Inflammatory macrophage treated with lipopolysaccharide for 4 hours (primary cell): ENCODE measurements around the gene NCOA1.
"Not testable (repeated sequence)": the region's sequence is repeated elsewhere in the genome, so short reads cannot be mapped to it uniquely, and the experiment has no call there.

Experiments used
- DNase-seq: peaks from one replicate; pipeline ENCODE4 v3.0.0-alpha.2; 2020

NCOA1 gene

DNA sequence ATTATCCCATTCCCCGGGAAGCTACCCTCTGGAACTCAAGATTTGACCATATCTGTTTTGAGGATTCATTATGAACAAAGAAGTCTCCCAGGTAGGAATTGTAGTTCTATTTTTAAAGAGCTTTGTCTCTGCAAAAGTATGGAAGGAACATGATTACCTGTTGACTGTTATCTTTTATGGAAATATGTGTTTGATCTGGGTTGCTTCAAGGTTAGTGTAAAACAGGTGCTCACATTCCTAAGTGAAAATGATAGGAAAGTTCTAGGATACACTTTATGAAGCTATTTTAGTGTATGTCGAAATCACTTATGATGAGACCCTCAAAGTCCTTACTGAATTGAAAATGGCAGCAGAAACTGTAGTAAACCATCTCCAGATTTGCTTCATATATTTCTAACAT, 153.0 kb downstream of the NCOA1 start:
- no peak for DNase-seq

DNA sequence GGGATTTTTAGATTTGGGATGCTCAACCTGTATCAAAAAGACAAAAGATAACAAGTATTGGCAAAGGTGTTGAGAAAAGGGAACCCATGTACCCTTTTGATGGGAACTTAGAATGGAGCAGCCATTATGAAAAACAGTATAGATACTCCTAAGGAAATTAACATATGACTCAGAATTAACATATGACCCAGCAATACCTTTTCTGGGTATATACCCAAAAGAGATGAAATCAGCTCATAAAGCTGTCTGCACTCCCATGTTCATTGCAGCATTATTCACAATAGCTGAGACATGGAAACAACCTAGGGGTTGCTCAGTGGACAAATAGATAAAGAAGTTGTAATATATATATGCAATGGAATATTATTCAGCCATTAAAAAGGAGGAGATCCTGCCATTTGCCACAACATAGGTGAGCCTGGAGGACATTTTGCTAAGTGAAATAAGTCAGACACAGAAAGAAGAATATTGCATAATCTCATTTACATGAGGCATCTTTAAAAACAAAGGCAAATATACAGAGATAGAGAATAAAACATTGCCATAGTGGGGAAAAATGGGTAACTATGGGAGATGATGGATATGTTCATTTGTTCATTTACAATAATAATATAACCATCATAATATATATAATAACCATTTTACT, 160.1 kb downstream of the NCOA1 start:
- DNase-seq, result no peak

DNA sequence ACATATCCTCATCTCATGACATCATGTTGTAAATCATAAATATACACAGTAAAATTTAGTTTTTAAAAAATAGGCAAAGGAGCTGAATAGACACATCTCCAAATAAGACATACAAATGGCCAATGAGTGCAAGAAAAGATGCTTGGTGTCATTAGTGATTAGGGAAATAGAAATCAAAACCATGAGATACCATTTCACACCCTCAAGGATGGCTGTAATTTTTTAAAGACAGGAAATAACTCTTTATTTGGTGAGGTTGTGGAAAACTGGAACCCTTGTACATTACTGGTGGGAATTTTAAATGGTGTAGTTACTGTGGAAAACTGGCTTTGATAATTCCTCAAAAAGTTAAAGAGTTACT, 160.6 kb downstream of the NCOA1 start:
- no peak for DNase-seq

DNA sequence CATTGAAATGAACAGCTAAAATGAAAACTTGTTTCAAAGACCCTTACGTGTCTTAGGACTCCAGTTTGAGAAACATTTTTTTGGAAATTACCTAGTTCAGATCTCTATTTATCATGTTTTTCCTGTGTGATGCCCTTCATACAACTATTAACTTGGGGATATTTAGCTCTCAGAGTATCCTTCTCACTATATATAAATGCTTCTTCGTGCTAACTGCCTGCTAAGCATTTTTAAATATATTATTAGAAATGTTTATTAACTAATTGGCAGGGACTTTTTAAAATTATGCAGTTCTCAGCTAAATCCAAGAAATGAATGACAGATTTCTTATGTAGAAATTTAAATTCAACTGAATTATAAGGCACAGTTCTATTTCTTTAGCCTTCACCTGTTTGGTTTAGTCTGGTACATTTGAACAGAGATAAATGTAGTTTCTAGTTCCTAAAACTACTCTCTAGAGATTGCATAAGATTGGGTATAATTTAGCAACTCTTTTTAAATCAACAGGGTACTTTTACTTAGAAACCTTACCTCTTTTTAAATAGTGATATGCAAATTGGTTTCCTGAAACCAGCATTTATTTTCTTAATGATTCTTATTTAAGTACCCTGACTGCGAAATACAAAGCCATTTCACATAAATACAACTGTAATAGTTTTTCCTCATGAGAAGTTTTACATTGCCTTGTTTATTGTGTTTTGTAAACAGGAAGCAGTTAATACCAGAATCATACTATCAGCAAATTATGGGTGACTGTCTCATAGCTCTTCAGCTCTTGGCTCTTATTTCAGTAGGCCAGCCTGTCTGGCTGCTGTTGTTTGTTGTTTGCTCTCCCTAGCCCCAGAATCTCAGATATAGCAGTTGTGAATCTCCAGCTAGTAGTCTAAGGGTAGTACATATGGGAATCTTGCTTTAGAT, 161.5 kb downstream of the NCOA1 start:
- DNase-seq, result peak; percentile 74

DNA sequence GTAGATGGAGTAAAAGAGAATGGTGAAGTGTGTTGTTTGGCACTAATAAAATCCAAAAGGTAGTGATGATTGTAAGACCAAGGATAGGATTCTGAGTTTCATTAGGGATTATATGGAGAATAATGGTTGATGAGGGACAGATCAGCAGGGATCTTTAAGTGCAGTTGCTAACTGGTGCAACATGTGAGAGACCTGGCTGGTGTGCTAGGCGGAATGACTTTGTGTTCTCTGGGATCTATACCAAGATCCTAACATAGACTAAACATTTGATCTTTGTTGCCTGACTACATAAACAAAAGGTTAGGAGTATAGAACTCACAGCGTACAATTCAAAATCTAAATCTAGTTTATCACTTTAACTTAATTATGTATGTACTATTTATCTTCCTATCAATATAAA, 166.8 kb downstream of the NCOA1 start:
- no peak for DNase-seq

DNA sequence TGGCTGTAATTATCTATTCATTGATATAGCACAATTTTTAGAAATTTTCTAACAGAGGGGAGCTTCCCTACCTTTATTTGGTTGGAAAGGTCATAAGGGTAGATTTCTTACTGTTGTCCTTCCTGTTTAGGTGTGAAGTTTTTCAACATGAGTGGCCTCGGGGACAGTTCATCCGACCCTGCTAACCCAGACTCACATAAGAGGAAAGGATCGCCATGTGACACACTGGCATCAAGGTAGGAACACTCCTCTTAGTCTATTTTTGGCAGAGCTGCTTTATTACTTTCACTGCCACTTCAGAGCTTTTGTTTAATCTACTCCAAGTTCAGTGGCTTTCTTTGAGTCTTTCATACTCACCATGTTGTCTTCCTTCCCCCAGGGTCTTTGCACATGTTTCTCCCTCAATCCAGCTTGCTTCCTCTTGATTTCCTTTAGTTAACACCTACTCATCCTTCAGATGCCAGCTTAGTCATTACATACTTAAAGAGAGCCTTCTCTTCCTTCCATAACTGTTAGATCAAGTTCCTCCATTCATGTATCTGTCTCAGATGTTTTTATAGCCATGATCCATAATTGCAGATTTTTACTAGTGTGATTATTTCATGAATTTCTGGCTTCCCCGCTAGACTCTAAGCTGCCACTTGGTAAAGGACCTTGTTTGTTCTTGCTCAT, 167.6 kb downstream of the NCOA1 start:
- DNase-seq, result peak; percentile 8

DNA sequence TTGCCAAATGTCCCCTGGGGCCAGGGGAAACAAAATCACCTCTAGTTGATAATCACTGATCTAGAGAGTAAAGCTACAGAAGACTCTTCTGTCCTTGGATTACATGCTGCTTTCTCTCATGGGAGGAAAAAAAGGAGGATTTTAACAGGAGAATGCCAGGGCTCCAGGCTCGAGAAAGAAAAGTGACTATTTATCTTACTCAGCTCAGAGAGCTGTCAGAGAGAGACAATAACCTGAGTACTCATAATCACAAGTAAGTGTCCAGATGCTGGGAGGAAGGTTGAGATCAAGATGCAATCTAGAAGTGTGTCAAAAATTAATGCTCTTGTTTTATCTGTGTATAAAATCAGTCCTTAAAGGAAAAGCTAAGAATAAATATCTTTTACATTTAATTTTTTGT, 168.8 kb downstream of the NCOA1 start:
- no peak for DNase-seq

DNA sequence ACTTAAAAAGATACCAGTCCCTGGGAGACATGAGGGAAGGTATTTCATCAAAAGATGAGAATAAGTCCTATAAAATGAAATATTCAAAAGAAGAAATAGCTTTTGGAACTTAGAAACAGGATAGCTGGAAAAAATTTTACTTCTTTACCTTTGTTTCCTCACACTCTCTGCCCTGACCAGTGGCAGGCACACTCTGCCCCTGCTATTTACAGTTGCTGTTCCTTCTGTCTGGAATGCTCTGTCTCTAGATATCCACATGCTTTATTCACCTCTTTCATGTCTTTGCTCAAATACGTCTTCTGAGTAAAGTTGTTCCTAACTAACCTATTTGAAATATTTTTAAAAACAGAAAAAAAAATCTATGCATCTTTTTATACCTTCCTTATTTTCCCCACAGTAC, 176.5 kb downstream of the NCOA1 start:
- DNase-seq, result no peak

DNA sequence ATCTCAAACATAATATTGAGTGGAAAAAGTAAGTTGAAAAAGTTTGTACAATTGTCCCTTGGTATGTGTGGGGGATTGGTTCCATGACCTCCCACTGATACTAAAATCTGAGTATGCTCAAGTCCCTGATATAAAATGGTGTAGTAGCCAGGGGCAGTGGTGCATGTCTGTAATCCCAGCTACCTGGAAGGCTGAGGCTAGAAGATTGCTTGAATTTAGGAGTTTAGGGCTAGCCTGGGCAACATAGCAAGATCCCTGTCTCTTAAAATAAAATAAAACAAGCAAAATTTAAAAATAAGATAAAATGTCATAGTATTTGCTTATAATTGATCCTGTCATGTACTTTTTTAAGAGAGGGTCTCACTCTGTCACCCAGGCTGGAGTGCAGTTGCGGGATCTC, 180.2 kb downstream of the NCOA1 start:
- DNase-seq, result no peak

DNA sequence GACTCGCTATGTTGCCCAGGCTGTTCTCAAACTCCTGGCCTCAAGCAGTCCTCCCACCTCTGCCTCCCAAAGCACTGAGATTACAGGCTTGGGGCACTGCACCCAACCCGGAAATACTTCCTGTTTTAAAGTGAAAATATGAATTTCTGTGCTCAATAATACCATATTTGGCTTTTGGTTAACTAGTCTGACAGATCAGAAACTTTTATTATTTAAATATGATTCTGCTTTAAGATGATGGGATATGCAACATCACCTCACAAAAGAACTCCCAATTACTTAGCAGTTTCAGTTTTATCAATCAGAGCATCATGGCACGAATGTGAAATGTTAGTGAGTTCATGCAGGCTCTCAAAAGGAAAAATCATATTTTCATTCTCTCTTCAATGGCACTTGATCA, 181.5 kb downstream of the NCOA1 start:
- no peak for DNase-seq

DNA sequence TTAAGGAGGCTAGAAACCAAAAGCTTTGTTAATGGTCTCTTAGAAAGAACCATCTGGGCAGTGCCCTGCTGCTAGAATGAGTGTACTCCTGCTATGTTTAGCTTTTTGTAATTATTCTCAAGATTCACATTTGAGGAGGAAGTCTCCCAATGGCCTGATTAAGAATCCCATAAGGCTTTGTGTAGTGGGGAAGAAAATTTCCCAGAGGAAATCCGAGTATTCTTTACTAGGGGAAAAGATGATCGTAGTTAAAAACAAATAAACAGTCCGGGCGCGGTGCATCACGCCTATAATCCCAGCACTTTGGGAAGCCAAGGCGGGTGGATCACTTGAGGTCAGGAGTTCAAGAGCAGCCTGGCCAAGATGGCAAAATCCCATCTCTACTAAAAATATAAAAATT, 184.3 kb downstream of the NCOA1 start:
- no peak for DNase-seq

DNA sequence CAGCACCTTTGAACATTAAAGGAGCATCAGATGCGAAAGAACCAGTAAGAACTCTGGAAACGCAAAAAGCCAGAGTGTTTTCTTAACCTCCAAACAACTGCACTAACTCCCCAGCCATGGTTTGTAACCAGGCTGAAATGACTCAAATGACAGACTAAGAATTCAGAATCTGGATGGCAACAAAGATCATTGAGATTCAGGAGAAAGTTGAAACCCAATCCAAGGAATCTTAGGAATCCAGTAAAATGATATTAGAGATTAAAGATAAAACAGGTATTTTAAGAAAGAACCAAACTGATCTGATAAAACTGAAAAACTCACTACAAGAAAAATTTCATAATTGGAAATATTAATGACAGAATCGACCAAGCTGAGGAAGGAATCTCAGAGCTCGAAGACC, 185.4 kb downstream of the NCOA1 start:
- no peak for DNase-seq

DNA sequence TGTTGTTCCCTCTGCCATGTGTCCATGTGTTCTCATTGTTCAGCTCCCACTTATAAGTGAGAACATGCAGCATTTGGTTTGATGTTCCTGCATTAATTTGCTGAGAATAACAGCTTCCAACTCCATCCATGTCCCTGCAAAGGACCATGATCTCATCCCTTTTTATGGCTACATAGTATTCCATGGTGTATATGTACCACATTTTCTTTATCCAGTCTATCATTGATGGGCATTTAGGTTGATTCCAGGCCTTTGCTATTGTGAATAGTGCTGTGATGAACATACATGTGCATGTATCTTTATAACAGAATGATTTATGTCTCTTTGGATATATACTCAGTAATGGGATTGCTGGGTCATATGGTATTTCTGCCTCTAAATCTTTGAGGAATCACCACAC, 187.0 kb downstream of the NCOA1 start:
- DNase-seq, result not testable (repeated sequence)

DNA sequence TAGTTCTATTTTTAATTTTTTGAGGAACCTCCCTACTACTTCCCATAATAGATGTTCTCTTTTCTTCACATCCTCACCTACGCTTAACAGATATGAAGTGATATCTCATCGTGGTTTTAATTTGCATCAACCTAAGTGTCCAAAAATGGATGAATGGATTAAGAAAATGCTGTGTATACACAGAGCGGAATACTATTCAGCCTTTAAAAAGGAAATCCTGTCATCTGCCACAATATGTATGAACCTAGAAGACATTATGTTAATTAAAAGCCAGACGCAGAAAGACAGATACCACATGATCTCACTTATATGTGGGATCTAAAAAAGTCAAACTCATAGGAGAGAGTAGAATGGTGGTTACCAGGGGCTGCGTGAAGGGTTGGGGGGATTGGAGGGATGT, 189.1 kb downstream of the NCOA1 start:
- peak; percentile 2 for DNase-seq

DNA sequence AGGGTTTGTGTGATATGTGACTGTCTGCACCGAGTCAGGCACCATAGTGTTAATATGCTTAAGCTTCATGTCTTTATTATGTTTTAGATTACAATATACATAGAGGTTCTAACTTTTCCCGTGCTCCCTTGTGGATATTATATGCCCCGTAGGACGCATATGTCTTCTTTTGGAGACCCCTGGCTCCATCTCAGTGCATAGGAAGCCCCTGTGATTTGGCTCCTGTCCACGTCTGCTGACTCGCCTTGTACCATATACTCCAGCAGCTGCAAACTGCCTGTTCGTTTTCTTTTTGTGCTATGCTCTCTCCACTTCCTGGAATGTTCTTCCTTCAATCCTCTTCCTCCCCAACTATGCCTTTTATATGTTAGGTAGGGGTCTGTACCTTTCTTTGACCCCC, 191.2 kb downstream of the NCOA1 start:
- DNase-seq, result no peak

DNA sequence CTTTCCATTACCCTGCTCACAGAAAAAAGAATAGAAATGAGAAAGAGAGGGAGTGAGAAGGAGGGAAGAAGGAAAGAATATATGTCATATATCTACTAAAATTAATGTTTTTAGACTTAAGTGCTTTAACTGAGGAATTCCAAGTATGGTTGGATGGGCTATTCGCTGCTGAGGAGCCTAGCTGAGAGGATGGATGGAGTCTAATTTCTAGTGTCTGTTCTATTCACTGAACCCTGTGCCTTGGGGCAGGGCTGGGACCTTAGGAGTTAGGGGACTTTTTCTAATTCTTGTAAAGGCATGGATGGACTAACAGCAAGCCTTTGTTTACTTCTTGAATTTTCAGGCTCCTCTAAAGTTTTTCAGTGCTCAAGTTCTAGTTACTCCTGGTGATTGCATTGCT, 192.4 kb downstream of the NCOA1 start:
- no peak for DNase-seq

DNA sequence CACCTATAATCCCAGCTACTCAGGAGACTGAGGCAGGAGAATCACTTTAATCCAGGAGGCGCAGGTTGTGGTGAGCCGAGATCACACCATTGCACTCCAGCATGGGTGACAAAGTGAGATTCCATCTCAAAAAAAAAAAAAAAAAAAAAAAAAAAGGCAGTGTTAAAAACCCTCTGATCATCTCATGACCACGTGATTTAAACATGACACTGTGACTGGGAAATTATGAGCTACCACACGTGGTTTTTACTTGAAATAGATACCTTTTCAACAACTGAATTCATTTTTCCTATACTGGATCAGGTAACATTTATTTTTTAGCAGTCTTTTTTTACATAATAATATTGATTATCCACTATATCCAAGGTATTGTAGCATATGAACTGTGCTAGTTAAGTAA, 199.5 kb downstream of the NCOA1 start:
- no peak for DNase-seq

DNA sequence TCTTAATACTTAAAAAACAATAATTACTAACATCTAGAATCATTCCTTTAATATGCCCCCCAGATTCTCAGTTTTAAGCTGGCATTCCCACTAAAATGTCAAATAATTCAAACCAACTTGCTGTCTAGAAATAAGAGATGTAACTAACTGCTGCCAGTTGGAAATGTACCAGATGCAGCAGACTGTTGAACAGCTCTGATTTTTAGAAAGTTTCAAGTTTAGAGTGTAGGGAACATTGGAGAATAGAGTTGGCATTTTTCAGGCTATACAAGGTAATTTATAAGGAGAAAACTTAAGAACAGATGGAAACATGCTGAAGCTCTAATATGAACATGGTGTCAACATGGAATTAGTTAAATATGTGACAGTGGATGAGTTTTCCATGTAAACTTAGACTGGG, 200.8 kb downstream of the NCOA1 start:
- no peak for DNase-seq

DNA sequence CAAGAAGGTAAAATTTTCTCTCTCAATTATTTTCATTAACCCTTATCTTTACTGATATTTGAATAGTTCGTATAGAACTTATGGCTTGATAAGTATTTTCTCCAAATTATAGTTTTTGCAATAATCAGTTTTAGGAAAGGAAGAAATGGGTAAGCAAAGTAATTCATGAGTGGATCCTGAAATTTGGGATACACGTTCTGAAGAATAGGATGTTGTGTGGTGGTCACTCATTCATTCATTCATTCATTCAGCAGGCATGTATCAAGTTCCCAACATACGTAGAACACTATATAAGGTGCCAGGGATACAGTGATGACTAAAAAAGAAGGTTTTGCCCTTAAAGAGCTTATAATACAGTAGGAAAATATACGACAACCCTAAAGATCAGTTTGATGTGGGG, 206.7 kb downstream of the NCOA1 start:
- no peak for DNase-seq

DNA sequence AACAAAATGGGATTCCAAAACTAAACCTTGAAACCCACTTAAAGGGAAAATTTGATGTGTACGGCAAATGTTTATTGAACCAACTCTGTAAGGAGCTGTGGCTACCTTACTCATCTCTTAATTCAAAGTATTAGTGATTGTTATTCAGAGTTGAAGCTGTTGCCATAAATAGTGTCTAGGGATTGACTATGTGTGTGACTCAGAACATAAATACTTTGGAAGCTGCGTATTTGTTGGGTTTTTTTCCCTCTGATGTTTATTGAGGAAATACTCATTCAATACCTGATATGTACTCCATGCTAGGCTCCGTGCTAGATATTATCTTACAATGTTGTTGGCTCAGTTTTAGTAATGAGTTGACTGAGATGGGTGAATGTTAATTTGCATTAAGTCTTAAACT, 211.7 kb downstream of the NCOA1 start:
- no peak for DNase-seq

DNA sequence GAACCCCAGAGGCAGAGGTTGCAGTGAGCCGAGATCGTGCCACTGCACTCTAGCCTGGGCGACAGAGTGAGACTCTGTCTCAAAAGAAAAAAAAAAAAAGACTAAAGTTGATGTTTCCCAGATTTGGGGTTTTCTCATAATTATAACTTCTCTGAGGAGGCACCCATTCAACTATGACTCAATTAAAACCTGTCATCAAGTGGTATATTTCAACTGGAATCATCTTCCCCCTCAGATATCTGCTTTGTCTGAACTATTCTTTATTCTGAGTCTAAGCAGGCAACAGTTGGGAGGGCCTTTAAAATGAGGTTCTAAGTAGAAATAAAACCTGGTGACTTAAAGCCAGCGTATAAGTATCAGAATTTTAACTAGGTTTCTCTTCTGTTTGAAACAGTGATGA, 213.6 kb downstream of the NCOA1 start:
- no peak for DNase-seq

DNA sequence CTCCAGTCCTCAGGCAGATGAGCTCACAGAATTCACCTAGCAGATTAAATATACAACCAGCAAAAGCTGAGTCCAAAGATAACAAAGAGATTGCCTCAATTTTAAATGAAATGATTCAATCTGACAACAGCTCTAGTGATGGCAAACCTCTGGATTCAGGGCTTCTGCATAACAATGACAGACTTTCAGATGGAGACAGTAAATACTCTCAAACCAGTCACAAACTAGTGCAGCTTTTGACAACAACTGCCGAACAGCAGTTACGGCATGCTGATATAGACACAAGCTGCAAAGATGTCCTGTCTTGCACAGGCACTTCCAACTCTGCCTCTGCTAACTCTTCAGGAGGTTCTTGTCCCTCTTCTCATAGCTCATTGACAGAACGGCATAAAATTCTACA, 216.1 kb downstream of the NCOA1 start:
- DNase-seq, result no peak

DNA sequence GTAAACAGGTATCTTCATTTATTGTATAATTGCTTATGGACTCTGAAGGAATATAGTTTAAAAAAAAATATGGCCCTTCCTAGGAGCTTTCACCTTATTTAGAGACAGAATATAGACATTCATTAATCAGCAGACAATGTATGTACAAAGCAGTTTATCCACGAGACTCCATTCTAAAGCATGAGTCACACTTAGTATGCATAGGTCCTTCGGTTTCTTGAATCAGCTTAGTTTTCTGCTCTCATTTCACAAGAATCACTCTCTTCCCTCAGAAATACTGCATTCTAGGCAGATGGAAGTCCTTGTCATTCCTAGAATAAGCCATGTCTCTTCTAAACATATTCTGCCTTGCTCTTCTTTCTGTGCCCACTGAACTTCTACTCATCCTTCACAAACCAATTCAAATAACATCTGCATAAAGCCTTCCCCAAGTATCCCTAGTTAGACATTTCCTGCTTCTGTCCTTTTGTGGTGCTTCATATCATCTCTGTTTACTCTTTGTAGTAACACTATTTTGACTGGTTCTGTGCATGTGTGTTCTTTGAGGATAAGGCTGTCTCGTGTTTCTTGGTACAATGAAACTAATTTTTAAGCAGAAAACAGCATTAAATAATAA, 217.6 kb downstream of the NCOA1 start:
- no peak for DNase-seq

DNA sequence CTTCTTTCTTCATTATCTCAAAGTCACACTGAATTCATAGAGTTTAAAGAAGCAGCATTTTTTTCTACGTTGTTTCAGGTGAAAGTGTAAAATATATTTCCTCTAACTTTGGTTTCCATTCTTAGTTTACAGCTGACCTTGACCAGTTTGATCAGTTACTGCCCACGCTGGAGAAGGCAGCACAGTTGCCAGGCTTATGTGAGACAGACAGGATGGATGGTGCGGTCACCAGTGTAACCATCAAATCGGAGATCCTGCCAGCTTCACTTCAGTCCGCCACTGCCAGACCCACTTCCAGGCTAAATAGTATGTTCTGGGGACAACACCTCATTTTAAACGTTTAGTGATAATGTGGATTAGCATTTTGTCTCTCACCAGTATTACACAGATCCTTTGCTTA, 219.8 kb downstream of the NCOA1 start:
- no peak for DNase-seq
